MM.1S (cell line): ENCODE measurements around the gene AGR3.

ENCODE experiments used
- DNase-seq: peaks from one replicate; pipeline ENCODE4 v3.0.0-alpha.2; 2015
- H2AFZ ChIP-seq: fragments of 300-600 bp; sonication (generic); 2 replicates; pipeline ENCODE4 v1.6.0; 2016; ENCODE audit warnings: antibody characterized with exemption, low read length
- H3F3A ChIP-seq: fragments of 300-600 bp; sonication (generic); 2 replicates; pipeline ENCODE4 v1.6.1; 2016; ENCODE audit warnings: mild to moderate bottlenecking, antibody characterized with exemption, low read length, moderate library complexity, mixed read lengths; ENCODE audit not compliant: insufficient read depth
- H3K27ac ChIP-seq: fragments of 300-600 bp; sonication (generic); 2 replicates; pipeline ENCODE4 v1.5.1; 2016; ENCODE audit warnings: mild to moderate bottlenecking, low read length
- H3K27me3 ChIP-seq: fragments of 300-600 bp; sonication (generic); replicated peaks from 2 replicates; pipeline ENCODE4 v1.6.0; 2016; ENCODE audit warnings: low read length; ENCODE audit not compliant: insufficient read depth
- H3K36me3 ChIP-seq: fragments of 300-600 bp; sonication (generic); replicated peaks from 2 replicates; pipeline ENCODE4 v1.6.1; 2016; ENCODE audit warnings: mild to moderate bottlenecking, low read length, mixed read lengths; ENCODE audit not compliant: insufficient read depth
- H3K4me1 ChIP-seq: fragments of 300-600 bp; sonication (generic); 2 replicates; pipeline ENCODE4 v1.6.1; 2016; ENCODE audit warnings: low read length, mixed read lengths
- H3K4me2 ChIP-seq: fragments of 300-600 bp; sonication (generic); 2 replicates; pipeline ENCODE4 v1.6.0; 2016; ENCODE audit warnings: low read depth, low read length
- H3K4me3 ChIP-seq: fragments of 300-600 bp; sonication (generic); 2 replicates; pipeline ENCODE4 v1.5.1; 2016; ENCODE audit warnings: low read length, mixed read lengths
- H3K79me2 ChIP-seq: fragments of 300-600 bp; sonication (generic); 2 replicates; pipeline ENCODE4 v1.6.1; 2016; ENCODE audit warnings: mixed run types, low read length, mixed read lengths
- H3K9ac ChIP-seq: fragments of 300-600 bp; sonication (generic); 2 replicates; pipeline ENCODE4 v1.6.1; 2016; ENCODE audit warnings: low read length, mixed read lengths
- H3K9me2 ChIP-seq: fragments of 300-600 bp; sonication (generic); replicated peaks from 2 replicates; pipeline ENCODE4 v1.6.1; 2016; ENCODE audit warnings: mild to moderate bottlenecking, low read length, mixed read lengths; ENCODE audit not compliant: insufficient read depth
- H3K9me3 ChIP-seq: fragments of 300-600 bp; sonication (generic); replicated peaks from 2 replicates; pipeline ENCODE4 v1.6.1; 2016; ENCODE audit warnings: mild to moderate bottlenecking, low read length, mixed read lengths; ENCODE audit not compliant: insufficient read depth
- H4K20me1 ChIP-seq: fragments of 300-600 bp; sonication (generic); 2 replicates; pipeline ENCODE4 v1.6.1; 2016; ENCODE audit warnings: mild to moderate bottlenecking, low read length, moderate library complexity, mixed read lengths; ENCODE audit not compliant: insufficient read depth
- CTCF ChIP-seq: fragments of 300-600 bp; sonication (generic); IDR thresholded peaks from 2 replicates; pipeline ENCODE4 v1.5.1; 2016; ENCODE audit warnings: antibody characterized with exemption, low read length, mixed read lengths
- EZH2 ChIP-seq: fragments of 300-600 bp; sonication (generic); optimal IDR thresholded peaks from 2 replicates; pipeline ENCODE3; 2017; ENCODE audit warnings: low read depth, mild to moderate bottlenecking, antibody characterized with exemption, low read length, mixed read lengths
- EZH2phosphoT487 ChIP-seq: fragments of 300-600 bp; sonication (generic); IDR thresholded peaks from 2 replicates; pipeline ENCODE4 v1.6.1; 2018; ENCODE audit warnings: antibody characterized with exemption, low read length

Gene AGR3

GRCh38 chr7:16845746-16846145 lies 36.0 kb downstream of the AGR3 start:
- H3K9me2 ChIP-seq: no peaks in the 10 kb centered on the region
- H3K27me3 ChIP-seq: no peaks in the 10 kb centered on the region
- no peaks in the 10 kb centered on the region for H3K4me1 ChIP-seq
- no peak overlapping the region for H3K9ac ChIP-seq
- no peaks in the 10 kb centered on the region for H3F3A ChIP-seq
- no peak overlapping the region for H3K4me2 ChIP-seq
- DNase-seq: no peak
- H3K27ac ChIP-seq: no peak overlapping the region
- no peaks in the 10 kb centered on the region for H3K36me3 ChIP-seq
- no peaks in the 10 kb centered on the region for H4K20me1 ChIP-seq
- TF ChIP-seq EZH2phosphoT487 (no peak), CTCF (no peak), EZH2 (no peak)
- H3K4me3 ChIP-seq: no peak overlapping the region
- H2AFZ ChIP-seq: no peak overlapping the region
- no peaks in the 10 kb centered on the region for H3K79me2 ChIP-seq
- H3K9me3 ChIP-seq: no peaks in the 10 kb centered on the region

DNA sequence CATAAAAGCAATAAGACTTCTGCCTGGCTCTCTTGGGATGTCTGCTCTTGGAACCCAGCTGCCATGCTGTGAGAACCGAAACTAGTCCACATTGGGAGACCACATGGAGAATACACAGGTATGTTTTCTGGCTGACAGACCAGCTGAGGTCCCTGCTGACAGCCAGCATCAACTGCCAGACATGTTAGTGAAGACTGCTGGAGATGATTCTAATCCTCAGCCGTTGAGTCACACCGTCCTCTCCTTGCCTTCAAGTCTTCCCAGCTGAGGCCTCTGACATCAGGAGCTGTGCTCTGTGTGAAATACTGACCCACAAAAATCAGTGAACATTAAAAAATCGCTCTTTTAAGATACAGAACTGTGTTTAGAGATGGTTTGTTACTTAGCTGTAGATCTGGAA lies 40.1 kb downstream of the AGR3 start:
- Histone ChIP-seq H3K27me3 (no peaks in the 10 kb centered on the region), H4K20me1 (no peaks in the 10 kb centered on the region), H3K4me1 (no peaks in the 10 kb centered on the region), H2AFZ (no peak overlapping the region), H3K4me2 (no peak overlapping the region), H3K9me2 (no peaks in the 10 kb centered on the region), H3K36me3 (no peaks in the 10 kb centered on the region), H3K4me3 (no peak overlapping the region), H3K9me3 (no peaks in the 10 kb centered on the region), H3K27ac (no peak overlapping the region), H3K79me2 (no peaks in the 10 kb centered on the region), H3K9ac (no peak overlapping the region), H3F3A (no peaks in the 10 kb centered on the region)
- DNase-seq: no peak
- TF ChIP-seq EZH2: no peak
- no peak for TF ChIP-seq CTCF
- TF ChIP-seq EZH2phosphoT487: no peak

- H3K36me3 ChIP-seq: no peaks in the 10 kb centered on the region
- H4K20me1 ChIP-seq: no peaks in the 10 kb centered on the region
- H3K4me1 ChIP-seq: no peaks in the 10 kb centered on the region
- H3F3A ChIP-seq: no peaks in the 10 kb centered on the region
- H3K4me3 ChIP-seq: no peak overlapping the region
- no peaks in the 10 kb centered on the region for H3K79me2 ChIP-seq
- H2AFZ ChIP-seq: no peak overlapping the region
- H3K9ac ChIP-seq: no peak overlapping the region
- no peaks in the 10 kb centered on the region for H3K9me3 ChIP-seq
- H3K27ac ChIP-seq: no peak overlapping the region
- no peak for DNase-seq
- no peaks in the 10 kb centered on the region for H3K27me3 ChIP-seq
- no peaks in the 10 kb centered on the region for H3K9me2 ChIP-seq
- no peak for TF ChIP-seq CTCF
- TF ChIP-seq EZH2: no peak
- TF ChIP-seq EZH2phosphoT487: no peak
- H3K4me2 ChIP-seq: no peak overlapping the region
These were observed 41.7 kb downstream of the AGR3 start for GRCh38 chr7:16840094-16840493.

- TF ChIP-seq CTCF (no peak), EZH2phosphoT487 (no peak), EZH2 (no peak)
- H3K9me2 ChIP-seq: no peaks in the 10 kb centered on the region
These were observed 42.1 kb downstream of the AGR3 start for GRCh38 chr7:16839646-16840045.

More at GRCh38 chr7:16839646-16840045, 42.1 kb downstream of the AGR3 start:
- no peak overlapping the region for H2AFZ ChIP-seq
- H3K27ac ChIP-seq: no peak overlapping the region
- no peaks in the 10 kb centered on the region for H4K20me1 ChIP-seq
- H3K36me3 ChIP-seq: no peaks in the 10 kb centered on the region
- no peaks in the 10 kb centered on the region for H3K9me3 ChIP-seq
- no peaks in the 10 kb centered on the region for H3F3A ChIP-seq
- no peak overlapping the region for H3K4me2 ChIP-seq
- no peak overlapping the region for H3K9ac ChIP-seq
- H3K79me2 ChIP-seq: no peaks in the 10 kb centered on the region
- no peak overlapping the region for H3K4me3 ChIP-seq
- H3K4me1 ChIP-seq: no peaks in the 10 kb centered on the region
- no peak for DNase-seq
- H3K27me3 ChIP-seq: no peaks in the 10 kb centered on the region
